ENCODE measurements around the gene MEGF6. TPM values are rescaled to one million over a fixed set of nuclear protein-coding genes. Genes with fewer than 3 reads are reported as not detected.
A peak's percentile ranks its signal among the peaks of the same experiment; 100 is the strongest.

The MEGF6 gene
- total RNA-seq, 1 donor from 2014 or later: 57.1 TPM

DNA sequence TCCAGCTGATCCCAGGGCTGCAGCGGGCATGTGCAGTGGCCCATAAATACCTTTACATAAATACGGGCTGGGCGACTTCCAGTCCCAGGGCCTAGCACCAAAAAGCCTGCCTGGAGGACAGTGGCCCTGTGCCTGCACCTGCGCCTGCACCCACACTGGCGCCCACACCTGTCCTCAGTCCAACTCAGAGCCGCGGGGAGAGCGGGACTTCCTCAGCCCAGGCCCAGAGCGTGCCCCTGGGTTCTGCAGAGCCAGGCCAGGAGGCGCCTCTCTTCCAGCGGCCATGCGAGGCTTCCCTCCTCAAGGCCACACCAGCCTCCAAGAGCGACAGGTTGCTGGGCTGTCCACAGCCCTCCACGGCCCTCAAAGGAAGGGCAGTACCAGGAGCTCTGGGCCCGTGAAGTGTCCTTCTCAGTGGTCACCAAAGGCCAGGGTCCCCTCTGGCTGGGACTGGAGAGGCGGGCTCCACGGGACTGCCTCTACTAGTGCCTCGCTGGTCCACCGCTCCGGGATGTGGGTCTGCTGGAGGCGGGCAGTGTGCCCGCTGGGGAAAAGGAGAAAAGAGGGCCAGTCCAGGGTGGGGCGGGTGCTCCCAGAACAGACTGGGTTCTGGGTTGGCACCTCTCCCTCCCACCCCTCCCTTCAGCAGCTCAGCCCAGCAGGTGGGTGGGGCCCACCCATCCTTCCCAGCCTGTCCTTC lies 121.1 kb downstream of the MEGF6 start:
- H3K36me3 ChIP-seq: peaks cover 23% of the 10 kb centered on the region
- no peaks in the 10 kb centered on the region for H3K9me3 ChIP-seq
- no peaks in the 10 kb centered on the region for H3K27me3 ChIP-seq (ENCODE audit: low read depth)
- TF ChIP-seq, protein P1, sequence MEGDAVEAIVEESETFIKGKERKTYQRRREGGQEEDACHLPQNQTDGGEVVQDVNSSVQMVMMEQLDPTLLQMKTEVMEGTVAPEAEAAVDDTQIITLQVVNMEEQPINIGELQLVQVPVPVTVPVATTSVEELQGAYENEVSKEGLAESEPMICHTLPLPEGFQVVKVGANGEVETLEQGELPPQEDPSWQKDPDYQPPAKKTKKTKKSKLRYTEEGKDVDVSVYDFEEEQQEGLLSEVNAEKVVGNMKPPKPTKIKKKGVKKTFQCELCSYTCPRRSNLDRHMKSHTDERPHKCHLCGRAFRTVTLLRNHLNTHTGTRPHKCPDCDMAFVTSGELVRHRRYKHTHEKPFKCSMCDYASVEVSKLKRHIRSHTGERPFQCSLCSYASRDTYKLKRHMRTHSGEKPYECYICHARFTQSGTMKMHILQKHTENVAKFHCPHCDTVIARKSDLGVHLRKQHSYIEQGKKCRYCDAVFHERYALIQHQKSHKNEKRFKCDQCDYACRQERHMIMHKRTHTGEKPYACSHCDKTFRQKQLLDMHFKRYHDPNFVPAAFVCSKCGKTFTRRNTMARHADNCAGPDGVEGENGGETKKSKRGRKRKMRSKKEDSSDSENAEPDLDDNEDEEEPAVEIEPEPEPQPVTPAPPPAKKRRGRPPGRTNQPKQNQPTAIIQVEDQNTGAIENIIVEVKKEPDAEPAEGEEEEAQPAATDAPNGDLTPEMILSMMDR (IDR thresholded peaks at IDR 0.05): no peak
- H3K4me1 ChIP-seq: peaks cover 10% of the 10 kb centered on the region
- DNase-seq: no peak
- ATAC-seq: no peak
- intact Hi-C loops (cut with DNase I): no loop called here
- H3K27ac ChIP-seq: no peak overlapping the region
- no peak overlapping the region for H3K4me3 ChIP-seq

DNA sequence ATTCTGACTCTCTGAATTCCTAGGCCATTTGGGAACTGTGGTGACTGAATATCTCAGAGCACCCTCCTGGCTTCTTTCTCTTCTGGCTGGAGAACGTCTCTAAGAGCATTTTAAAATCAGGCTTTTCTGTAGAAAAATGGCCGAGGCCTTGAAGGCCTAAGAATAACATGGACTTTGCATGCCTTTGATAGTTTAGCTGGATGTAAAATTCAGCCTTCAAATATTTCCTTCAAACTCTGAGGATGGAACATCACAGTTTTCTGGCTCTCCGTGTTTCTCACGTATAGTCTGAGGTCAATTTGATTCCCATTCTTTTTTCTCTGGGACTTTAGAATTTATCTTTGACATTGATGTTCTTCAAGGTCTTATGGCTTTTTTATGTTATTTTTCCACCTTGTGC lies 122.9 kb downstream of the MEGF6 start:
- H3K36me3 ChIP-seq: peaks cover 16% of the 10 kb centered on the region
- no peaks in the 10 kb centered on the region for H3K27me3 ChIP-seq (ENCODE audit: low read depth)
- no peaks in the 10 kb centered on the region for H3K9me3 ChIP-seq
- peaks cover 10% of the 10 kb centered on the region for H3K4me1 ChIP-seq
- ATAC-seq: no peak
- no peak overlapping the region for H3K27ac ChIP-seq
- no peak overlapping the region for H3K4me3 ChIP-seq
- intact Hi-C loops (cut with DNase I): no loop called here
- TF ChIP-seq, protein P1 (IDR thresholded peaks at IDR 0.05): no peak
- no peak for DNase-seq

DNA sequence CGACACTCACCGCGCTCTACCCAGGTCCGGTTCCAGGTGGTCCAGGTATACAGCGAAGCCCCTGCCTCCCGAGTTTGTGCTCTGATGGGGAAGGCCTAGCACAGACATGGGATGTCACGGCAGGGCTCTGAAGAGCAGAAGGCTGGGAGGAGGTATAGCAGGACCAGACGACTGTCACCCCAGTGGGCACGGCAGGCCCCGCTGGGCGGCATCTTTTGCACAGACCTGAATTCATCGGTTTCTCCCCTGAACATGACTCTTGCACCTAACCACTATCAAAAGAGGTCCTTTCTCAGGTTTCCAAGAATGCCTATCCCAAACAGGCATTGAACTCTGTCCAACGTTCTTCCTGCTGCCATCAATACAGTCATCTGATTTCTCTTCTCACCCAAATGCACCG lies 126.3 kb downstream of the MEGF6 start:
- no peak for DNase-seq
- Histone ChIP-seq H3K4me3 (no peak overlapping the region), H3K27me3 (ENCODE audit: low read depth) (no peaks in the 10 kb centered on the region), H3K9me3 (no peaks in the 10 kb centered on the region), H3K36me3 (peaks cover 6% of the 10 kb centered on the region), H3K27ac (no peak overlapping the region), H3K4me1 (no peaks in the 10 kb centered on the region)
- ATAC-seq: no peak
- intact Hi-C loops (cut with DNase I): no loop called here
- TF ChIP-seq, protein P1 (IDR thresholded peaks at IDR 0.05): no peak

DNA sequence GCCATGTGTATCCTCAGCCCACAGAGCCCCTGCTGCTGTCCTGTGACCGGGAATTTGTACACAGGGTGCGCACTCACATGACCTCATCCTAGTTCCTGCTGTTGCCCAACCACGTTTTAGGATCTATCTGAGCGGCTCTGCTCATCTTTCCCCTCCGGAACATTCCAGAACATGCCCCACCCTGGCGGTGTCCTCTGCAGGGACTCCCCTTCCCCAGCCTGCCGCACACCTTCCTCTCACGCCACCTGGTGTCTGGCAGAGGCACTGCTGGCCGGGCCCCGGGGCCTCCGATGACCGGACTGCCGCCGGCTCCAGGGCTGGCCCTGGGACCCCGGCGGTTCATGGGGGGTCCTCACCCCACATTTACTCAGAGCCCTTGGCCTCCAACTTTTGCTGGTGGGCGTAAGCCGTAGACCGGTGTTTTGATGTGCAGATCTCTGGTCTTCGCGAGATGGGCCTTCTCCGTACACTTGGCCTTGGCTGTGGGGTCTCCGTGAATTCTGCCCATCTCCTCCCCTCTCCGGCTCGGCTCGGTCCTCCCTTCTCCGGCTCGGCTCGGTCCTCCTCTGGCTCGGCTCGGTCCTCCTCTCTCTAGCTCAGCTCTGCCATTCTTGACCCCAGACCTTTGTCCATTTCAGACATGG lies 127.4 kb downstream of the MEGF6 start:
- peak; percentile 41 to 55 for ATAC-seq
- no peaks in the 10 kb centered on the region for H3K9me3 ChIP-seq
- H3K4me1 ChIP-seq: no peaks in the 10 kb centered on the region
- no peaks in the 10 kb centered on the region for H3K36me3 ChIP-seq
- H3K27ac ChIP-seq: no peak overlapping the region
- no peaks in the 10 kb centered on the region for H3K27me3 ChIP-seq (ENCODE audit: low read depth)
- H3K4me3 ChIP-seq: no peak overlapping the region
- intact Hi-C loops (cut with DNase I): no loop called here
- no peak for DNase-seq
- TF ChIP-seq, protein P1 (IDR thresholded peaks at IDR 0.05): peak; percentile 85

DNA sequence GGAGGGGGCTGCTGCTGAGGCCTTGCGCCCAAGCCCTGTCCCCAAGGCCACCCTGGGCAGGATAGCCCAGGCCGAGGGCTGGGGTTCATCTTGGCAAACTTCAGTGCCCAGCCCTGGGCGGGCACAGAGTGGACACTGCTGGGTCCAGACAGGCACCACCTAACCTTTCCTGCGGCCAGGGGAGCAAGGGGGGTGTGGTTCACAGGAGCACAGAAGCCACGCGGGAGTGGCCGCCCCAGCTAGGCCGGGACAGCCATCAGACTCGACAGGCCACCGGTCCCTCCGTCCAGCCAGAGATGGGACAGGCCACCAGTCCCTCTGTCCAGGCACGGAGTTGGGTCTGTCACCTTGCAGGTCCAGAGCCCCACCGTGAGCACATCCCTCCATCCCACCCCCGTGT lies 127.9 kb downstream of the MEGF6 start:
- H3K4me3 ChIP-seq: no peak overlapping the region
- TF ChIP-seq, protein P1 (IDR thresholded peaks at IDR 0.05): no peak
- no peak for DNase-seq
- no peaks in the 10 kb centered on the region for H3K4me1 ChIP-seq
- intact Hi-C loops (cut with DNase I): no loop called here
- no peaks in the 10 kb centered on the region for H3K36me3 ChIP-seq
- no peaks in the 10 kb centered on the region for H3K9me3 ChIP-seq
- no peaks in the 10 kb centered on the region for H3K27me3 ChIP-seq (ENCODE audit: low read depth)
- H3K27ac ChIP-seq: no peak overlapping the region
- ATAC-seq: peak in 1 of 2 donors; percentile 2

All from lower lobe of right lung (tissue), 2 donors.